ENCODE measurements around the gene CNGB1.

DNA sequence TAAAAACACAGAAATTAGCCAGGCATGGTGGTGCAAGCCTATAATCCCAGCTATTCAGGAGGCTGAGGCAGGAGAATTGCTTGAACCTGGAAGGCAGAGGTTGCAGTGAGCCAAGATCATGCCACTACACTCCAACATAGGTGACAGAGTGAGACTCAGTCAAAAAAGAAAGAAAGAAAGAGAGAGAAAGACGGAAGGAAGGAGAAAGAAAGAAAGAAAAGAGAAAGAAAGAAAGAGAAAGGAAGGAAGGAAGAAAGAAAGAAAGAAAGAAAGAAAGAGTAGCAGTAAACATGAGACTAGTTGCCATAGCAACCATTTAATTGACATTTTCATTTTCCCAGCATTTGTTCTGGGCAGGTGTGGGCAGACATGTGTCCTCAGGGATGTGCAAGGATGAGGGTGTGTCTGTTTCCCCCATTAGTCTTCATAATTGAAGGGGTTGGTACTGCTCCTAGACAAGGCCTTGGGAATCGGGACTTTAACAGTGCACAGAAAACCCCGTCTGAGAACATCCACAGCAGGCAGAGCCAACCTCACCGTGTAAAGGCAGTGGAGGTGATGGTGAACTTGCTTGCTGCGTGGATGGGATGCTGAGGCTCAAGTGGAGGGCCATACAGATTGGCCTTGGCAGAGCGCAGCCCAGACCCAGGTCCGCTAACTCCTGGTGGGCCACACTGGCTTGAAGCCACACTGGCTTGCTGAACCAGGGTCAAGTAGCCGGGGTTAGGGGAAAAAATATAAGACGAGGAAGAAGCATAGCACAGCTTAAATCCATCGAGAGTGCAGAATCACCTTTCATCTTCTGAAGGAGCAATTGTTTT lies 133.4 kb downstream of the CNGB1 start:
- TF ChIP-seq, protein P1, sequence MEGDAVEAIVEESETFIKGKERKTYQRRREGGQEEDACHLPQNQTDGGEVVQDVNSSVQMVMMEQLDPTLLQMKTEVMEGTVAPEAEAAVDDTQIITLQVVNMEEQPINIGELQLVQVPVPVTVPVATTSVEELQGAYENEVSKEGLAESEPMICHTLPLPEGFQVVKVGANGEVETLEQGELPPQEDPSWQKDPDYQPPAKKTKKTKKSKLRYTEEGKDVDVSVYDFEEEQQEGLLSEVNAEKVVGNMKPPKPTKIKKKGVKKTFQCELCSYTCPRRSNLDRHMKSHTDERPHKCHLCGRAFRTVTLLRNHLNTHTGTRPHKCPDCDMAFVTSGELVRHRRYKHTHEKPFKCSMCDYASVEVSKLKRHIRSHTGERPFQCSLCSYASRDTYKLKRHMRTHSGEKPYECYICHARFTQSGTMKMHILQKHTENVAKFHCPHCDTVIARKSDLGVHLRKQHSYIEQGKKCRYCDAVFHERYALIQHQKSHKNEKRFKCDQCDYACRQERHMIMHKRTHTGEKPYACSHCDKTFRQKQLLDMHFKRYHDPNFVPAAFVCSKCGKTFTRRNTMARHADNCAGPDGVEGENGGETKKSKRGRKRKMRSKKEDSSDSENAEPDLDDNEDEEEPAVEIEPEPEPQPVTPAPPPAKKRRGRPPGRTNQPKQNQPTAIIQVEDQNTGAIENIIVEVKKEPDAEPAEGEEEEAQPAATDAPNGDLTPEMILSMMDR (IDR thresholded peaks at IDR 0.05): no peak
- TF ChIP-seq POLR2A (IDR thresholded peaks at IDR 0.05; ENCODE audit: low read length) (no peak), RNF2 (IDR thresholded peaks at IDR 0.05; ENCODE audit: borderline replicate concordance, low read depth) (no peak), RFX5 (IDR thresholded peaks at IDR 0.05) (no peak), CEBPB (IDR thresholded peaks at IDR 0.05) (no peak), HOXA7 (CRISPR knock-in tag; IDR thresholded peaks at IDR 0.05) (no peak)
